Naive thymus-derived CD4-positive, alpha-beta T cell (primary cell): ENCODE results near the gene KLRF2. TPM values are rescaled to one million over a fixed set of nuclear protein-coding genes. Genes with fewer than 3 reads are reported as not detected.
A peak's percentile ranks its signal among the peaks of the same experiment; 100 is the strongest.

Experiments used
- ATAC-seq: fragments of 150-1000 bp; cut with Tn5 transposase; 2 replicates; pipeline ENCODE4 v1.10.0; 2021; ENCODE audit warnings: mild to moderate bottlenecking, moderate library complexity
- CTCF ChIA-PET: fragments of 350-600 bp; sonication (Branson Sonifier 250); formaldehyde crosslinking; loops from one replicate; lab custom pipeline; 2021; ENCODE audit warnings: antibody characterized with exemption; lab: Charles Lee
- POLR2A ChIA-PET: fragments of 350-600 bp; sonication (Branson Sonifier 250); formaldehyde crosslinking; loops from one replicate; lab custom pipeline; 2021; ENCODE audit warnings: antibody characterized with exemption, inconsistent platforms; lab: Charles Lee
- DNase-seq, 9 donors: peaks; one replicate each; pipeline versions ENCODE4 v3.0.0 to v3.0.0-alpha.2; 2020 to 2022; ENCODE audit warnings: mixed read lengths in 1 of 9
- H3K27ac ChIP-seq: one replicate; pipeline ENCODE4 v1.7.0; 2013; ENCODE audit warnings: mild to moderate bottlenecking, low read depth, low read length, moderate library complexity
- H3K27me3 ChIP-seq, 2 donors: one replicate each; pipeline ENCODE4 v1.7.0; 2013; ENCODE audit warnings: low read length in 2 of 2, mild to moderate bottlenecking in 2 of 2, moderate library complexity in 2 of 2; ENCODE audit not compliant: control insufficient read depth in 2 of 2, insufficient read depth in 2 of 2
- H3K36me3 ChIP-seq, 3 experiments: 1 replicate in 2 of 3; 2 replicates in 1 of 3; pipeline ENCODE4 v1.7.0; 2013; ENCODE audit warnings: low read length in 3 of 3, mild to moderate bottlenecking in 3 of 3, moderate library complexity in 1 of 3; ENCODE audit not compliant: insufficient read depth in 3 of 3, control insufficient read depth in 2 of 3
- H3K4me1 ChIP-seq, 2 donors: one replicate each; pipeline ENCODE4 v1.7.0; 2013; ENCODE audit warnings: low read length in 2 of 2, mild to moderate bottlenecking in 2 of 2, moderate library complexity in 1 of 2; ENCODE audit not compliant: control insufficient read depth in 2 of 2, insufficient read depth in 2 of 2
- H3K4me3 ChIP-seq: 2 replicates; pipeline ENCODE4 v1.7.0; 2013; ENCODE audit warnings: mild to moderate bottlenecking, low read length
- H3K9me3 ChIP-seq, 3 experiments: 1 replicate in 2 of 3; 2 replicates in 1 of 3; pipeline ENCODE4 v1.7.0; 2013; ENCODE audit warnings: low read length in 3 of 3; ENCODE audit not compliant: control insufficient read depth in 2 of 3
- H3K27ac Mint-ChIP-seq, 9 donors: one replicate each; pipeline ENCODE4 v1.8.0; 2020 to 2022; ENCODE audit warnings: mixed read lengths in 9 of 9, mild to moderate bottlenecking in 8 of 9, moderate library complexity in 5 of 9, inconsistent platforms in 2 of 9
- H3K27me3 Mint-ChIP-seq, 5 donors: one replicate each; pipeline ENCODE4 v1.8.0; 2021 to 2022; ENCODE audit warnings: mixed read lengths in 5 of 5, mild to moderate bottlenecking in 1 of 5
- H3K36me3 Mint-ChIP-seq, 5 donors: one replicate each; pipeline ENCODE4 v1.8.0; 2020 to 2022; ENCODE audit warnings: mixed read lengths in 5 of 5, mild to moderate bottlenecking in 3 of 5, inconsistent platforms in 1 of 5
- H3K4me1 Mint-ChIP-seq, 7 donors: one replicate each; pipeline ENCODE4 v1.8.0; 2020 to 2022; ENCODE audit warnings: mixed read lengths in 7 of 7, mild to moderate bottlenecking in 3 of 7, inconsistent platforms in 1 of 7
- H3K4me3 Mint-ChIP-seq, 10 donors: one replicate each; pipeline ENCODE4 v1.8.0; 2020 to 2022; ENCODE audit warnings: mild to moderate bottlenecking in 10 of 10, mixed read lengths in 10 of 10, moderate library complexity in 6 of 10, inconsistent platforms in 2 of 10
- H3K9me3 Mint-ChIP-seq, 11 donors: one replicate each; pipeline ENCODE4 v1.8.0; 2020 to 2022; ENCODE audit warnings: mixed read lengths in 11 of 11, mild to moderate bottlenecking in 4 of 11, inconsistent platforms in 1 of 11, moderate library complexity in 1 of 11
- intact Hi-C, 2 donors: fragments of 100-400 bp; cut with micrococcal nuclease; formaldehyde crosslinking; loops; one replicate each; pipeline ENCODE4 v1.15.1; 2023
- polyA plus RNA-seq, 2 donors: library from polyadenylated mRNA; unstranded; fragments of 300-500 nt; fragmentation: Illumina TruSeq; gene quantifications; one replicate each; pipeline ENCODE4 v1.2.3, GENCODE V29; 2021
- total RNA-seq, 6 experiments: library from RNA in 5 of 6; stranded (reverse) in 5 of 6; gene quantifications; 1 replicate in 5 of 6; 2 replicates in 1 of 6; pipeline ENCODE4 v1.2.3 and lab custom pipeline; 2021 to 2026

Gene KLRF2
- total and polyA plus RNA-seq, 7 experiments from 2014 or later: not detected

DNA sequence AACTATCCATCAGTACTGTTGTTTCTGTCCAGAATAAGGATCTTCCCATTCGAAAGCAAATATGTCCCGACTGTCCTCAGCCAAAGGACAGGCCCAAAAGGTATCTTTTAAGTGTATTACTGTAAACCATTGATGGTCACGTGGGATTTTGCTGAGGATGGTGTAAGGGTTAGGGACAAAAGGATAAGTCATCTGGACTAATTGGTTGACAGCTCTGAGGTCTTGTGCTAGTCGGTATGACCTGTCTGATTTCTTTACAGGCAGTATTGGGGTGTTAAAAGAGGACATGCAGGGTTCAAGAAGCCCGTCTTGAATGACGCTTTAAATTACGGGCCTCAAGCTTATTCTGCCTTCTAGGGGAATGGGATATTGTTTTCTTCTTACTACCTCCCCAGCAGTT is 26.5 kb downstream of the KLRF2 start:
- peak overlapping the region in 2 of 10 donors; percentile 24 to 76 for H3K4me3 Mint-ChIP-seq
- peaks cover 16 to 48% (median 40%) of the 10 kb centered on the region in 7 donors for H3K4me1 Mint-ChIP-seq
- ChIA-PET CTCF (no interaction called here), POLR2A (interaction anchor here (1.1 to 5.7 kb wide), 4 partner anchors 18 to 43 kb away, joined by 3 to 47 read pairs (median 16); partner anchors contain the start of gene CLEC2B)
- peaks cover 0 to 24% (median 8%) of the 10 kb centered on the region in 3 experiments for H3K9me3 ChIP-seq
- no peak overlapping the region for H3K27ac ChIP-seq
- no peaks in the 10 kb centered on the region for H3K27me3 Mint-ChIP-seq
- H3K4me3 ChIP-seq: no peak overlapping the region
- ATAC-seq (no peak), DNase-seq (no peak)
- peak overlapping the region in 4 of 9 donors; percentile 25 to 98 (median 59) for H3K27ac Mint-ChIP-seq
- H3K36me3 ChIP-seq: no peaks in the 10 kb centered on the region
- intact Hi-C loops: loop anchor here (1.0 to 5.0 kb wide), 4 partner anchors 17 to 93 kb away; partner anchors contain the start of gene CLEC2B (in 2 of the 2)
- H3K27me3 ChIP-seq: no peaks in the 10 kb centered on the region
- peaks cover 9 to 20% of the 10 kb centered on the region in 2 donors for H3K4me1 ChIP-seq
- H3K9me3 Mint-ChIP-seq: peaks cover 9 to 59% (median 27%) of the 10 kb centered on the region in 11 donors
- peaks cover 5 to 74% (median 16%) of the 10 kb centered on the region in 5 donors for H3K36me3 Mint-ChIP-seq

- intact Hi-C loops: loop anchor here in 1 of 2 donors (5.0 kb wide), 1 partner anchor 41 kb away; the partner anchor contains the start of gene CLEC2B
- POLR2A ChIA-PET: interaction anchor here (5.7 kb wide), 1 partner anchor 41 kb away, joined by 47 read pairs; the partner anchor contains the start of gene CLEC2B
These were observed 27.1 kb downstream of the KLRF2 start for GRCh38 chr12:9908350-9908749.

GRCh38 chr12:9909724-9910123 is 28.4 kb downstream of the KLRF2 start:
- peaks cover 5 to 63% (median 15%) of the 10 kb centered on the region in 5 donors for H3K36me3 Mint-ChIP-seq
- Histone ChIP-seq H3K9me3 (peaks cover 0 to 23% (median 8%) of the 10 kb centered on the region in 3 experiments), H3K4me3 (no peak overlapping the region), H3K4me1 (peaks cover 9 to 20% of the 10 kb centered on the region in 2 donors), H3K27ac (no peak overlapping the region), H3K27me3 (no peaks in the 10 kb centered on the region), H3K36me3 (no peaks in the 10 kb centered on the region)
- H3K4me1 Mint-ChIP-seq: peaks cover 16 to 50% (median 41%) of the 10 kb centered on the region in 7 donors
- CTCF ChIA-PET: interaction anchor here (1.1 kb wide), 1 partner anchor 13 kb away, joined by 3 read pairs; no protein-coding TSS in a partner anchor
- POLR2A ChIA-PET: interaction anchor here (0.8 to 5.7 kb wide), 2 partner anchors 16 to 42 kb away, joined by 3 to 47 read pairs; partner anchors contain the start of gene CLEC2B
- H3K27ac Mint-ChIP-seq: peak overlapping the region in 4 of 9 donors; percentile 12 to 98 (median 52)
- no peak for ATAC-seq
- intact Hi-C loops: loop anchor here in 1 of 2 donors (5.0 kb wide), 1 partner anchor 42 kb away; the partner anchor contains the start of gene CLEC2B
- H3K4me3 Mint-ChIP-seq: no peak overlapping the region
- peaks cover 0 to 6% (median 0%) of the 10 kb centered on the region in 5 donors for H3K27me3 Mint-ChIP-seq
- peaks cover 5 to 45% (median 22%) of the 10 kb centered on the region in 11 donors for H3K9me3 Mint-ChIP-seq
- no peak for DNase-seq

More at GRCh38 chr12:9908350-9908749, 27.1 kb downstream of the KLRF2 start:
- Mint-ChIP-seq H3K9me3 (peaks cover 7 to 56% (median 24%) of the 10 kb centered on the region in 11 donors), H3K27me3 (no peaks in the 10 kb centered on the region), H3K36me3 (peaks cover 5 to 72% (median 15%) of the 10 kb centered on the region in 5 donors), H3K4me1 (peaks cover 16 to 50% (median 41%) of the 10 kb centered on the region in 7 donors), H3K27ac (peak overlapping the region in 3 of 9 donors; percentile 32 to 98 (median 57)), H3K4me3 (peak overlapping the region in 3 of 10 donors; percentile 16 to 76 (median 24))
- Histone ChIP-seq H3K4me1 (peaks cover 9 to 20% of the 10 kb centered on the region in 2 donors), H3K27ac (no peak overlapping the region), H3K27me3 (no peaks in the 10 kb centered on the region), H3K9me3 (peaks cover 0 to 23% (median 8%) of the 10 kb centered on the region in 3 experiments), H3K36me3 (no peaks in the 10 kb centered on the region), H3K4me3 (no peak overlapping the region)
- no peak for DNase-seq
- ATAC-seq: no peak
- CTCF ChIA-PET: no interaction called here

GRCh38 chr12:9910716-9911421 is 29.6 kb downstream of the KLRF2 start:
- no peak for DNase-seq
- H3K27ac ChIP-seq: no peak overlapping the region
- H3K4me3 ChIP-seq: no peak overlapping the region
- H3K36me3 ChIP-seq: no peaks in the 10 kb centered on the region
- no peak for ATAC-seq
- H3K27ac Mint-ChIP-seq: peak overlapping the region in 5 of 9 donors; percentile 25 to 61 (median 52)
- H3K9me3 ChIP-seq: peaks cover 0 to 23% (median 8%) of the 10 kb centered on the region in 3 experiments
- peaks cover 5 to 58% (median 15%) of the 10 kb centered on the region in 5 donors for H3K36me3 Mint-ChIP-seq
- peak overlapping the region in 1 of 10 donors; percentile 5 for H3K4me3 Mint-ChIP-seq
- H3K27me3 ChIP-seq: no peaks in the 10 kb centered on the region
- intact Hi-C loops: no loop called here
- peaks cover 9 to 16% of the 10 kb centered on the region in 2 donors for H3K4me1 ChIP-seq
- POLR2A ChIA-PET: no interaction called here
- CTCF ChIA-PET: interaction anchor here (0.9 kb wide), 1 partner anchor 160 kb away, joined by 7 read pairs; no protein-coding TSS in a partner anchor
- H3K9me3 Mint-ChIP-seq: peaks cover 5 to 45% (median 22%) of the 10 kb centered on the region in 11 donors
- peaks cover 0 to 12% (median 0%) of the 10 kb centered on the region in 5 donors for H3K27me3 Mint-ChIP-seq
- peaks cover 11 to 40% (median 35%) of the 10 kb centered on the region in 7 donors for H3K4me1 Mint-ChIP-seq

GRCh38 chr12:9911708-9912107 is 30.4 kb downstream of the KLRF2 start:
- Histone ChIP-seq H3K9me3 (peaks cover 0 to 23% (median 8%) of the 10 kb centered on the region in 3 experiments), H3K4me3 (no peak overlapping the region), H3K36me3 (no peaks in the 10 kb centered on the region), H3K27ac (no peak overlapping the region), H3K4me1 (peaks cover under 1 to 8% of the 10 kb centered on the region in 2 donors), H3K27me3 (no peaks in the 10 kb centered on the region)
- H3K4me3 Mint-ChIP-seq: no peak overlapping the region
- peaks cover 5 to 52% (median 15%) of the 10 kb centered on the region in 5 donors for H3K36me3 Mint-ChIP-seq
- CTCF ChIA-PET: interaction anchor here (0.9 to 1.6 kb wide), 2 partner anchors 28 to 161 kb away, joined by 4 to 7 read pairs; no protein-coding TSS in a partner anchor
- no peak for DNase-seq
- H3K27me3 Mint-ChIP-seq: peaks cover 0 to 12% (median 0%) of the 10 kb centered on the region in 5 donors
- peaks cover 5 to 45% (median 22%) of the 10 kb centered on the region in 11 donors for H3K9me3 Mint-ChIP-seq
- no peak for ATAC-seq
- peaks cover 9 to 32% (median 27%) of the 10 kb centered on the region in 7 donors for H3K4me1 Mint-ChIP-seq
- POLR2A ChIA-PET: interaction anchor here (0.7 kb wide), 1 partner anchor 215 kb away, joined by 3 read pairs; no protein-coding TSS in a partner anchor
- no peak overlapping the region for H3K27ac Mint-ChIP-seq
- intact Hi-C loops: no loop called here

GRCh38 chr12:9919443-9919842 is 38.2 kb downstream of the KLRF2 start:
- Histone ChIP-seq H3K4me3 (no peak overlapping the region), H3K27me3 (no peaks in the 10 kb centered on the region), H3K4me1 (peaks cover 0 to 4% of the 10 kb centered on the region in 2 donors), H3K36me3 (no peaks in the 10 kb centered on the region), H3K27ac (no peak overlapping the region), H3K9me3 (no peaks in the 10 kb centered on the region)
- no peak overlapping the region for H3K4me3 Mint-ChIP-seq
- peaks cover 0 to 10% (median 0%) of the 10 kb centered on the region in 11 donors for H3K9me3 Mint-ChIP-seq
- H3K27ac Mint-ChIP-seq: no peak overlapping the region
- ATAC-seq (no peak), DNase-seq (no peak)
- intact Hi-C loops: no loop called here
- CTCF ChIA-PET: interaction anchor here (1.4 kb wide), 1 partner anchor 169 kb away, joined by 6 read pairs; no protein-coding TSS in a partner anchor
- peaks cover 0 to 21% (median 0%) of the 10 kb centered on the region in 5 donors for H3K27me3 Mint-ChIP-seq
- H3K4me1 Mint-ChIP-seq: peaks cover 0 to 16% (median 13%) of the 10 kb centered on the region in 7 donors
- peaks cover 0 to 14% (median 0%) of the 10 kb centered on the region in 5 donors for H3K36me3 Mint-ChIP-seq
- POLR2A ChIA-PET: interaction anchor here (1.0 kb wide), 1 partner anchor 50 kb away, joined by 3 read pairs; the partner anchor contains the start of gene CLEC2B
